Skin epidermis (tissue), 12 donors: ENCODE data around the gene C2CD2.
"Not testable (repeated sequence)": the region's sequence is repeated elsewhere in the genome, so short reads cannot be mapped to it uniquely, and the experiment has no call there.

Experiments
- H3K27ac ChIP-seq, 21 experiments: fragments of 200-600 bp; sonication (generic) in 11 of 21; one replicate each; pipeline ENCODE4 v1.5.0; 2020; ENCODE audit warnings: mild to moderate bottlenecking in 3 of 21, inconsistent platforms in 2 of 21, moderate library complexity in 2 of 21
- H3K4me3 ChIP-seq, 7 experiments: fragments of 200-600 bp; sonication (generic) in 2 of 7; one replicate each; pipeline ENCODE4 v1.5.0; 2020; ENCODE audit warnings: inconsistent platforms in 2 of 7, mild to moderate bottlenecking in 2 of 7, moderate library complexity in 1 of 7

C2CD2 gene

DNA sequence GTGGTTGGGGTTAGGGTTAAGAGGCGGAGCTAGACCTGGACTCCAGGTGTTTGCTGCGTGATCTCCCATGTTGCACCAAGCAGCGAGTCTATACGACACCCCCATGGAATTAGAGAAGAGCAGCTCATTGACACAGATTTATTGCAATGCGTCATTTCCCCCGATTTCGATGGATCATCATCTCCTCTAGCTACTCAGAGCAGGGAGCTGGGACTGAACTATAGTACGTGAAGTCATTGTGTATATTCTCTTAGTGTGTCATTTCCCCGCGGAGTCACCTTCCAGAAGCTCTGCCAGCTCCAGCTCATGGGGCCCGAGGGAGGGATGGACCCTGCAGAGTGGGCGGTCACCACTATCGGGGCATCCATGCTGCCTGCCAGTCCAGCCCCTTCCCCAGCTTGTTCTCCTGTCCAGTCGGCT, 7.5 kb upstream of the C2CD2 start:
- Histone ChIP-seq H3K4me3 (no peak overlapping the region), H3K27ac (no peak overlapping the region)

DNA sequence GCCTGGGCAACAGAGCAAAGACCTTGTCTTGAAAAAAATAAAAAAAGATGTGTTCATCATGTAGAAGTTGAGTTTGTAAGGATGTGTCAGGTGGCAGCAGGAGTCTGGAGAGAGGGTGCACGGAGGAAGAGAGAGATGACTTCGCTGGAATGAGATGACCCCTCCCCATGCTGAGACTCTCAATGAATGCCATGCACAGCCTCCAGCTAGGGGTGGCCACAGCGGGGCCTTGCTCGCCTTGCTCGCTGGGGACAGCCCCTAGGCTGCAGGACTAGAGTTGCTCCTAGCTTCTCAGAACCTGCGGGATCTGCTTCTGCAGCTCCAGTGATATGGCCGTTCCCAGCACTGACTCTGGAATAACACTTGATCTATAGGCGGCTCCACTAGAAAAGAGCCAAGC, 6.6 kb upstream of the C2CD2 start:
- H3K27ac ChIP-seq = no peak overlapping the region
- H3K4me3 ChIP-seq = no peak overlapping the region

DNA sequence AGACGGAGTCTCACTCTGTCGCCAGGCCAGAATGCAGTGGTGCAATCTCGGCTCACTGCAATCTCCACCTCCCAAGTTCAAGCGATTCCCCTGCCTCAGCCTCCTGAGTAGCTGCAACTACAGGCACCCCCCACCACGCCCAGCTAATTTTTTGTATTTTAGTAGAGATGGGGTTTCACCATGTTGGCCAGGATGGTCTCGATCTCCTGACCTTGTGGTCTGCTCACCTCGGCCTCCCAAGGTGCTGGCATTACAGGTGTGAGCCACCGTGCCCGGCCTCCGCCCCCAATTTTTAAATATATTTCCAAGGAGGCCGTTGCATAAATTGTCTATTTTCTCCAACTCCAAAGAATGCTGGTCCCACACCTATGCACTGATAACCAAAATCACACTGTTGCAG, 5.9 kb upstream of the C2CD2 start:
- peak overlapping the region in 1 of 21 experiments; percentile 47 for H3K27ac ChIP-seq
- not testable (repeated sequence) for H3K4me3 ChIP-seq

DNA sequence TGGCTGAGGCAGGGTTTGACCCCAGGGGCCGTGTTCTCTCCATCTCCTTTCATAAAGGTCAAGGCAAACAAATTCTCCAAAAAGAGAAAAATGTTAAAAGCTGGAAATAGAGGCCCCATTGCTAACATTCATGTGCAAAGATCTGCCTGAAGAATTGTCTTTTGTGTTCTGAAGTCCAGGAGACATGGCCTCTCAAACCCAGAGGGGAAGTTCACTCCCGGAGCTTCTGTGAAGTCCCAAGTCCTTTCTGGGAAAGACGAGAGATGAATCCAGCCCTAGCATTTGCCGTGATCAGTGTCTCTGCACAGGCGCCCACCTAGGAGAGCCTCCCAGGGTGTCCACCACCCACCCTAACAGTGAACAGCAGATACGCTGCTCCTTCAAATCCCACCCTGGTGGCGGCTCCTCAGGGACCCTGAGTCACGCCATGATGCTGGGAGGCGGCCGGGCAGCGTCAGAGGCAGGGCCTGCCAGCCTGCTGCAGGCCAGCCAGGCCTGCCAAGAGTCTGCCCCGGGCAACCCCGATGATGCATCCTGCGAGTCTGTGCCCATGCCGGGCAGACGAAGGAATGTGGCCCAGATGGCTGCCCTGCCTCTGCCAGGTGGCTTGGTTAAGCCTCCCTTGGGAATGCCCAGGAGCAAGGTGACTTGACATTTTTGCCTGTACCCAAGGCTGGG, 5.2 kb upstream of the C2CD2 start:
- Histone ChIP-seq H3K27ac (peak overlapping the region in 16 of 21 experiments; percentile 6 to 79 (median 38)), H3K4me3 (no peak overlapping the region)

DNA sequence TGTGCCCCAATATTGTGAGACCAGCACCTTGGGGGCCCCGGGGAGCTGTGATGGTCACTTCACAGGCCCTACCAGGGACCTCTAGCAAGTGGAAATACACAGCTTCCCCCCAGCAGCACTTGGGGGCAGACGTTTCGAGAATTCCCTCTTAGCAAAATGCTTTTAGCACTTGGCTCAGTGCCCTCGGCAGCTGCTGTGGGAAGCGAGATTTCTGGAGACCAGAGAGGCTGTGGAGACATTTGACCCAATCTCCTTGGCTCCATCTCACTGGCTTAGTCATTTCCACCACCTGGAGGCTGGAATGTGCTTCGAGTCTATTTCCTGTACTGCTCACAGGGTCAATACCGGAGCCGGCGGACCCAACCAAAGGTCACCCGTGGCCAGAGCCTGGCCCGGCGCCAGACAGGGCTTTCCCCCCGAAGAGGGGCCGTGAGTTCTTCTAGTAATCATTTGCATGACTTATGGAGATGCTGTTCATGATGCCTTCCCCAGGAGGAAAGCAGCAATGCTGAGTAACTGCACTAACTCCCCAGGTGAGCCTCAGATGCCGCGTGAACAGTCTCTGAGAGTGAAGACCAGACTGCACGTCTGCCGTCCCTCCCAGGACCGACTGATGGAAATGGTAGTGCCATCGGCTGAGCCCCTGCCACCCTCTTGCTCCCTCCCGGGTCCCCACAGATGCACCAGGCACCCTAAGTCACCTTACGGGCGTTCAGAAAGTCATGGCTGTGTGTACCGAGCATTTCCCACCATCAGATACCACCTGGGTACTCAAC, 4.4 kb upstream of the C2CD2 start:
- Histone ChIP-seq H3K4me3 (no peak overlapping the region), H3K27ac (peak overlapping the region in 17 of 21 experiments; percentile 6 to 79 (median 35))

DNA sequence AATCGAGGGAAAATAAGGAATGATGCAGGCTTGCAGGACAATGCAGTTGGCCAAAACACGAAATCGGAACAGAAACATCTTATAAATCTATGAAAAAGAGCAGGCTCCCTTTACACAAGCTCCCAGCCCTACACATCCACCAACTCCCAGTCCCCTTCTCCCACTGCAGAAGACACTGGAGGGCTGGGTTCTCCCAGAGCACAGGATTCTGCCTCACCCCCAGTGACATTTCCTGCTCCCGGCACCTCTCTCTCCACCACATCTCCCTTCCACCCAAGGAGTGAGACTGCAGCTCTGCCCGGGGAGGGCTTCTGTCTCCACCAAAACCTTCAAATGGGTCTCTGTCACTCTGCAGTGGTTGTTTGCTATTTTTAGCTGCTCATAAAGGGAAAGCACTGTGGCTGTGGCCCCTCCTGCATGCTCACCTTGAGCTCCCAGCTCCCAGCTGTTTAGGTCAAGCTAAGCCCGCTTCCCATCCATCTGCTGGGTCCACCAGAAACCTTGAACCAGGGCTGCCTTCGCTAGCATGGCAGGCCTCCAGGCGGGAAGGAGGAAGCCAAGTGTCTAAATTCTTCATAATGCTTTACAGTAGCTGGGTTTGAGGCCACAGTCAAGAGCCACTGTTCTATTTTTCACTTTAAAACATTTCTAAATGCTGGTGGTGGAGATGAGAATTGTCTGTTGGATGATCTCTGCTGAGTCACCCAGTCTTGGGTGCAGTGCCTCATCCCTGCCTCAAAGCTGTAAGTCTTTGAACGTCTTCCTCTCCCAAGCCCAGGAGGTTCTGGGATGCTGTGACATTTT, 3.3 kb upstream of the C2CD2 start:
- H3K4me3 ChIP-seq = no peak overlapping the region
- peak overlapping the region in 15 of 21 experiments; percentile 2 to 79 (median 47) for H3K27ac ChIP-seq

DNA sequence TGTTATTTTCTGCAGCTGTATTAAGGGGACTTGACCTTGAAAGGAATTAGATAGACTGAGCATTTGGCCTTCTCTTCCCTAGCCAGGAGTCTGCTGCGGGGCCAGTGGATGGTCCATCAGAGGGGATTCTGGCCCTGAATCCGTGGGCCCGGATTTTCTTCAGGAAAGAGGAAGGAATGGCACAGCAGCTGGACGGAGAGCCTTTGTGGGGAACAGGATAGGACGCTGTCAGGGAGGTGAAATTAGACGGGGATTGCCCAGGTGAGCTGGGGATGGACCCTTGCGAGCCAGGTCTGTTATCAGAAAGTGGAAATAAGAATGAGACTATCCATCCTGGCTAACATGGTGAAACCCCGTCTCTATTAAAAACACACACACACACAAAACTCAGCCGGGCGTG, 1.7 kb upstream of the C2CD2 start:
- Histone ChIP-seq H3K27ac (peak overlapping the region in 3 of 21 experiments; percentile 11 to 42 (median 14)), H3K4me3 (no peak overlapping the region)

DNA sequence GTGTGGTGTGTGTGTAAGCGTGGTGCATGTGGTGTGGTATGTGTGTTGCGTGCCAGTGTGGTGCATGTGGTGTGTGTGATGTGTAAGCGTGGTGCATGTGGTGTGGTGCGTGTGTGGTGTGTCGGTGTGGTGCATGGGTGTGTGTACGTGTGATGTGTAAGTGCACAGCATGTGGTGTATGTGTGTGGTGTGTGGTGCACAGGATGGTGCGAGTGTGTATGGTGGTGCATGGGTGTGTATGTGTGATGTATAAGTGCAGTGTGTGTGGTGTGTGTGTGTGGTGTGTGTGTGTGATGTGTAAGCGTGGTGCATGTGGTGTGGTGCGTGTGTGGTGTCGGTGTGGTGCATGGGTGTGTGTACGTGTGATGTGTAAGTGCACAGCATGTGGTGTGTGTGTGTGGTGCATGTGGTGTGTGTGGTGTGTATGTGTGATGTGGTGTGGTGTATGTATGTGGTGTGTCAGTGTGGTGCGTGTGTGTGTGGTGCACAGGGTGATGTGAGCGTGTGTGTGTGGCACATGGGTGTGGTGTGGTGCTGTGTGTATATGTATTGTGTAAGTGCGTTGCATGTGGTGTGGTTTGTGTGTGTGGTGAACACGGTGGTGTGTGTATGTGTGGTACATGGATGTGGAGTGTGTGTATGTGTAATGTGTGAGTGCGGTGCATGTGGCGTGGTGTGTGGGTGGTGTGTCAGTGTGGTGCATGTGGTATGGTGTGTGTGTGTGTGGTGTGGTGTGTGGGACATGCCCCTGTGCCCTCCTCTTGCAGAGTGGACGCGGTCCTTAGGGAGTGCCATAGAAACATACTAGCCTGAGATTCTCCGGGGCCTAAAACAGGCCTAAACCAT, 1.1 kb upstream of the C2CD2 start:
- peak overlapping the region in 5 of 21 experiments; percentile 0 to 60 (median 42) for H3K27ac ChIP-seq
- H3K4me3 ChIP-seq = no peak overlapping the region

DNA sequence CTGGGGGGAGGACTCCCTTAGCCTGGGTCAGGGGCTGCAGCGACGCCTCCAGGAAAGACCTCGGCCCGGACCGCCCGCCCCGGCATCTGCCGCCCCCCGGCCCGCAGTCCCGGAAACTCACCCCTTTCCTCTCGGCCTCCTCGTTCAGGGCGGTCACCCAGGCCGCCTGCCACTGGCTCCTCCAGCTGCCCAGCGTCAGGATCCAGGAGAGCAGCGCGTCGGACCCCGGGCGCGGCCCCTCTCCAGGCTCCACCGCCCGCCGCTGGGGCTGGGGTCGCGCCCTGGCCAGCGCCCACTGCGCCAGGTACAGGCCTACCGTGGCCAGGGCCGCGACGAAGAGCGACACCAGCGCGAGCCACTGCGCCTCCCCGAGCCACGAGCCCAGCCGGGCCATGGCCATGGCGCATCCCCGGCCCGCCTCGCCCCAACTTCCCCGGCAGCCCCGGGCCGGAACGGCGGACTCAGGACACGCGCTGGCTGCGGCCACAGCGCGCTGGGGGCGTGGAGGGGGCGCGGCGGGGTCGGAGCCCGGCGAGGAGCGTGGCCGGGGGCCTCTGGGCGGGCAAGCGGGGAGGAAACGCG, 478 bp downstream of the C2CD2 start:
- Histone ChIP-seq H3K27ac (peak overlapping the region; percentile 42 to 86 (median 71)), H3K4me3 (peak overlapping the region; percentile 48 to 71 (median 55))

DNA sequence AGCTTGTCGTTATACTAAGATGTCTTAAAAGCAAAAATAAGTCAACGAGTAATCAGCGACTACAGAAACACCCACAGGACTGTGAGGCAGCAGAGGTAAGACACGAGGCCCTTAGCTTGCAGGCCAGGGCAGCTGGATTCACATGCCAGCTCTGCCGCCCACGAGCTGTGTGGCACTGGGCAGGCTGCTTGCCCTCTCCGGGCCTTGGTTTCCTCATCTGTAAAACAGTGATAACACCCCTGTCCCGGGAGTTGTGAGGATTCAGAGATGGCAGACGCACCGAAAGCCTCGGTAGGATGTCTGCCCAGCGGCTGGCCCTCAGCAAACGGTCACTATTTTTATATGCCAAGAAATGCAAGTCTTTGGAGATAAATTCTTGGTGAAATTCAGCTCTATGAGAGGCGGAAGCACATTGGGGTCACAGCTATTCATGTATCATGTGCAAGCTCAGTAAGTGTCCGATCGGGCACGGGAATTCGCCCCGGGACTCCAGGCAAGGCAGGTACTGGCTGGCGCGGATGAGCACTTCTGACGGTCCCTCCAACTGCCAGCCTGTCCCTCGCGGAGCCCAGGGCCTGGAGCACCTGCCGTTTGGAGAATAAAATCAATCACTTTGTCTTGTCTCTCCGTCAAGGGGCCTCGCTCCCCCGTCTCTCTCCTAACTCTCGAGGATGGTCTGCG, 1.1 kb downstream of the C2CD2 start:
- Histone ChIP-seq H3K4me3 (peak overlapping the region; percentile 48 to 71 (median 55)), H3K27ac (peak overlapping the region in 20 of 21 experiments; percentile 42 to 86 (median 74))

DNA sequence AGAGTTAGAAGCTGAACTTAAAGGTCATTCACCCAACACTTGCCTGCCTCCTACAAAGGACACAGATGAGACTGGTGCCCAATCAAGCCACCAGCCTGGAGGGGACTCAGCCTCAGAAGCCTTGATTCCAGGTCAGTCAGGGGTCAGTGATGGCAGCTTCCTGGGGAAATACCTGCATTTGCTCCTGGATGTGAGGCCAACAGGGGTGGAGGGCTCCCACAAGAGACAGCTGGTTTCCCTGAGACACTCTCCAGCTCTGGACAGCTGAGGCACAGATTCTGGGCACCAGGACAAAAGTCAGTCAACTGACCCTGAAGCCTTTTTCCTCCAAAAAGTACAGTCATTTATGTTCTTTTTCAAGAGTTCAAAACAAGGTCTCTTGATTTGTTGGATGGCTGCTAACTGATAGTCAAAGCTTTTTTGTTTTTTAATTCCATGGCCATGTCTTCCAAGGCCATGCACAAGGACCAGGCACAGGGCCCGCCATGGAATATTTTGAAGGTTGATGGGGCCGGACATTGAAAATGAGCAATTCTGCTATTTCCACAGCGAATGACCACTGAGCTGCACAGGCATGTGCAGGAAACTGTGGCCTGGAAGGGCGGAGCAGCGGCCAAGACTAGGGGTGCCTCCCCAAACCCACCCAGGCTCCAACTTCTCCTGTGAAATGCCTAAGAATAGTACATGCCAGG, 1.8 kb downstream of the C2CD2 start:
- Histone ChIP-seq H3K4me3 (peak overlapping the region in 5 of 7 experiments; percentile 48 to 71 (median 63)), H3K27ac (peak overlapping the region in 2 of 21 experiments; percentile 17 to 83)

DNA sequence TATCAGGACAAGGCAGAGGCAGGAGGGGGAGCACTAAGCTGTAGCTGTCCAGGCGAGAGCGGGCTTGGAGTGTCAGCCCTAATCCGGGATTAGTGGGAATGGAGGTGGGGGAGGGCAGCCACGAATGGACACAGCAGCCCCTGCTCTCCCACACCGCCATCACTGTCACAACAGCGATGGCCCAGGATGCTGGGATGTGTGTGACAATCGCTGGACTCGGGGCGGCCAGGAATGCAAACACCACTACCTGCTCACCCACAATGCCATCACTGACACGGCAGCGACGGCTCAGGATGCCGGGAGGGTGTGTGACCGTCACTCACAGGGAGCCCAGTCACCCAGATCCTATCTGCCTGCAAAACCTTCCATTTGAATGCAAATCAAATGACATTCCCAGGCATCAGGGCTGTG, 2.9 kb downstream of the C2CD2 start:
- Histone ChIP-seq H3K4me3 (no peak overlapping the region), H3K27ac (peak overlapping the region in 1 of 21 experiments; percentile 10)

DNA sequence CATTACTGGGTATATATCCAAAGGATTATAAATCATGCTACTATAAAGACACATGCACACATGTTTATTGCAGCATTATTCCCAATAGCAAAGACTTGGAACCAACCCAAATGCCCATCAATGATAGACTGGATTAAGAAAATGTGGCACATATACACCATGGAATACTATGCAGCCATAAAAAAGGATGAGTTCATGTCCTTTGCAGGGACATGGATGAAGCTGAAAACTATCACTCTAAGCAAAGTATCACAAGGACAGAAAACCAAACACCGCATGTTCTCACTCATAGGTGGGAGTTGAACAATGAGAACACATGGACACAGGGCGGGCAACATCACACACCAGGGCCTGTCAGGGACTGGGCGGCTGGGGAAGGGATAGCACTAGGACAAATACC, 4.2 kb downstream of the C2CD2 start:
- not testable (repeated sequence) for H3K4me3 ChIP-seq, H3K27ac ChIP-seq

DNA sequence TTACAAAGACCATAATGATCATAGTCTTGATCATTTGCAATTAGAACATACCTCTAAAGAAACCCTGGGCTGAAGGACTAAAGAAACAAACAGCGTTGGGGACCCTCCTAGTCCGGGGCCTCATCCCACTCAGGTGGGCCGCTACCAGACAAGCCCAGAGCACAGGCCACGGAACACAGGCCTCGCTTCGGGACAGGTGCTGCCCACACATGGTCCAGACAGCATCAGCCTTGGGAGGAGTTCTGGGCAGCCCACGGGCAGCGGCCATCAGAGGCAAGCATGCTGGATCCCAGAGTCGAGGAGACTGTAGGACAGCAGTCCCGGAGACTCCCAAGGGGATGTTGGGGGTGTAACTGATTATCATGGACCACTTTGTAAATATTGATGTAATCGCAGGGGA, 4.9 kb downstream of the C2CD2 start:
- Histone ChIP-seq H3K4me3 (no peak overlapping the region), H3K27ac (no peak overlapping the region)

DNA sequence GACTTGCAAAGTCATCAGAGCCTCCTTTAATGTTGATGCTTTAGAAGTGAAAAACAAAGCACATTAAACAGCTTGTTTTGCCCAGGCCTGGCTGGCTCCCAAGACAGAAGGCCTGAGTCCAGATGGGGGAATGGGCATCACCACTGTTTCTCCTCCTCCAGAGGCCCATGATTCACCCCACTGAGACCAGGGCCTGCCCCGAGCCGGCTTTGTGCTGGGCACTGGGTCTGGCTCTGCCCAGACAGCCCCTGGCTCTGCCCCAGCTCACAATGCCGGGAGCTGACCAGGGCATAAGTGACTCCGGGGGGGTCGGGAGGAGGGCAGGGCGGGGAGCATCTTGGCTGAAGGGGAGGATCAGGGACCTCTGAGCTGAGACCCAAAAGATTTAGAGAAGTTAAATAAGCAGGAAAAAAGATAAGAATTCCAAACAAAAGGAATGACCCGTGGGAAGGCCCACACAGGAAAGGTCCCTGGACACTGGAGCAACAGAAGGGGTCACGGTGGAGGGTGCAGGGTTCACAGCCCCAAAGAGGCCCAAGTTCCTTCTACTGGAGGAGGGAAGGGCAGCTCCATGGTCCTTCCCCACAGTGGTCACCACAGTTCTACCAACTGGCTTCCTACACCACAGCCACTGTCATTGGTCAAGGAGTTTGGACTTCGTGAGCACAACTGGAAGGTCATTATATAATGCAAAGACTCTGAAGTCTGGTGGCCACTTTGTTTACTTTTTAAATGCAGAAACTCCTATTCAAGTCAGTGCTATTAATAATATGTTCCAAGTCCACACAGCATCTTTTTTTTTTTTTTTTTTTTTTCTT, 5.5 kb downstream of the C2CD2 start:
- H3K4me3 ChIP-seq = no peak overlapping the region
- H3K27ac ChIP-seq = peak overlapping the region in 15 of 21 experiments; percentile 15 to 72 (median 50)

DNA sequence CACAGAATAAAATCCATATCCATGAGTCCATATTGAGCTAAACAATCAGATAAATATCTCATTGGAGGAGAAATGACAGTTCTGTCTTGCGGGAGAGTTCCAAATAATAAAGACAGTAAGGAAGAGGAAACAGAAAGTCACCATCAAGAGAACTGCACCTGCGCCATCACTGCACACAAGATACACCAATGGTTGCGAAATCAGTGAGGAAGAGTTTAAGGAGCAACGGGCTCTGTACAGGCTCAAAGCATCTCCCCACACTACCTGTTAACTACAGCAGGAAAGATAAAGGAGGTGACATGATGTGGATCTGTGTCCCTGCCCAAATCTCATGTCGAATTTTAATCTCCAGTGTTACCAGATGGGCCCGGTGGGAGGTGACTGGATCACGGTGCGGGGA, 7.8 kb downstream of the C2CD2 start:
- Histone ChIP-seq H3K27ac (no peak overlapping the region), H3K4me3 (no peak overlapping the region)

DNA sequence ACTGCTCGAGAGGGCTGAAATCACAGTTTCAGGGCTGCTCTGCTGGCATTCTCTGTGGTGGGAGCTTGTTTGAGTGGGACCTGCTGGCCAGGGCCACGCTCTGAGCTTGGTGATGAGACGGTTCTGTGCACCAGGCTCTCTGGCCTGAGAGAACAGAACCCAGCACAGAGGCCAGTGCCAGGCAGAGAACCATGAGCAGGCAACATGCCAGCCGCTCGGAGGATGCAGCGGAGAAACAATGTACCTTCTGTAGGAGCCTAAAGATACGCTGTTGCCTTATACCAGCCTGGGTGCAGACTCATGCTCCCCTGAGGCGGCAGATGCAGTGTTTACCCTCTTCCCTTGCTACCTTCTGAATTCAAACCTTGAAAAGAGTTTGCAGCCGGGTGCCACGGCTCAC, 10.0 kb downstream of the C2CD2 start:
- H3K27ac ChIP-seq = no peak overlapping the region
- H3K4me3 ChIP-seq = no peak overlapping the region
